D721Med (cell line): ENCODE measurements around the gene DYSF.
"Not testable (repeated sequence)": the region's sequence is repeated elsewhere in the genome, so short reads cannot be mapped to it uniquely, and the experiment has no call there.

Source experiments
- DNase-seq: peaks from one replicate; pipeline ENCODE4 v3.0.0; 2011; ENCODE audit warnings: low spot score; ENCODE audit not compliant: insufficient read length
- FAIRE-seq: peaks from 2 replicates; lab custom pipeline; 2011; peaks lifted over from hg19 to GRCh38; lab: Jason Lieb, UNC
- TF ChIP-seq, protein P1 (sequence below): IDR thresholded peaks from 2 replicates; pipeline ENCODE4 v1.5.1; 2012; ENCODE audit warnings: mild to moderate bottlenecking, control low read depth; ENCODE audit not compliant: insufficient read depth; ENCODE audit errors: missing control alignments

Gene DYSF

GRCh38 chr2:71422786-71423185 lies 30.6 kb upstream of the DYSF start:
- TF ChIP-seq, protein P1, sequence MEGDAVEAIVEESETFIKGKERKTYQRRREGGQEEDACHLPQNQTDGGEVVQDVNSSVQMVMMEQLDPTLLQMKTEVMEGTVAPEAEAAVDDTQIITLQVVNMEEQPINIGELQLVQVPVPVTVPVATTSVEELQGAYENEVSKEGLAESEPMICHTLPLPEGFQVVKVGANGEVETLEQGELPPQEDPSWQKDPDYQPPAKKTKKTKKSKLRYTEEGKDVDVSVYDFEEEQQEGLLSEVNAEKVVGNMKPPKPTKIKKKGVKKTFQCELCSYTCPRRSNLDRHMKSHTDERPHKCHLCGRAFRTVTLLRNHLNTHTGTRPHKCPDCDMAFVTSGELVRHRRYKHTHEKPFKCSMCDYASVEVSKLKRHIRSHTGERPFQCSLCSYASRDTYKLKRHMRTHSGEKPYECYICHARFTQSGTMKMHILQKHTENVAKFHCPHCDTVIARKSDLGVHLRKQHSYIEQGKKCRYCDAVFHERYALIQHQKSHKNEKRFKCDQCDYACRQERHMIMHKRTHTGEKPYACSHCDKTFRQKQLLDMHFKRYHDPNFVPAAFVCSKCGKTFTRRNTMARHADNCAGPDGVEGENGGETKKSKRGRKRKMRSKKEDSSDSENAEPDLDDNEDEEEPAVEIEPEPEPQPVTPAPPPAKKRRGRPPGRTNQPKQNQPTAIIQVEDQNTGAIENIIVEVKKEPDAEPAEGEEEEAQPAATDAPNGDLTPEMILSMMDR, result no peak
- FAIRE-seq, result no peak

GRCh38 chr2:71423817-71424420 lies 29.4 kb upstream of the DYSF start:
- FAIRE-seq, result no peak
- TF ChIP-seq, protein P1, result no peak
- no peak for DNase-seq

More at GRCh38 chr2:71422786-71423185, 30.6 kb upstream of the DYSF start:
- DNase-seq, result no peak

- TF ChIP-seq, protein P1, result no peak
- FAIRE-seq, result no peak
- no peak for DNase-seq
Observed at GRCh38 chr2:71426721-71427120, 26.6 kb upstream of the DYSF start.

DNA sequence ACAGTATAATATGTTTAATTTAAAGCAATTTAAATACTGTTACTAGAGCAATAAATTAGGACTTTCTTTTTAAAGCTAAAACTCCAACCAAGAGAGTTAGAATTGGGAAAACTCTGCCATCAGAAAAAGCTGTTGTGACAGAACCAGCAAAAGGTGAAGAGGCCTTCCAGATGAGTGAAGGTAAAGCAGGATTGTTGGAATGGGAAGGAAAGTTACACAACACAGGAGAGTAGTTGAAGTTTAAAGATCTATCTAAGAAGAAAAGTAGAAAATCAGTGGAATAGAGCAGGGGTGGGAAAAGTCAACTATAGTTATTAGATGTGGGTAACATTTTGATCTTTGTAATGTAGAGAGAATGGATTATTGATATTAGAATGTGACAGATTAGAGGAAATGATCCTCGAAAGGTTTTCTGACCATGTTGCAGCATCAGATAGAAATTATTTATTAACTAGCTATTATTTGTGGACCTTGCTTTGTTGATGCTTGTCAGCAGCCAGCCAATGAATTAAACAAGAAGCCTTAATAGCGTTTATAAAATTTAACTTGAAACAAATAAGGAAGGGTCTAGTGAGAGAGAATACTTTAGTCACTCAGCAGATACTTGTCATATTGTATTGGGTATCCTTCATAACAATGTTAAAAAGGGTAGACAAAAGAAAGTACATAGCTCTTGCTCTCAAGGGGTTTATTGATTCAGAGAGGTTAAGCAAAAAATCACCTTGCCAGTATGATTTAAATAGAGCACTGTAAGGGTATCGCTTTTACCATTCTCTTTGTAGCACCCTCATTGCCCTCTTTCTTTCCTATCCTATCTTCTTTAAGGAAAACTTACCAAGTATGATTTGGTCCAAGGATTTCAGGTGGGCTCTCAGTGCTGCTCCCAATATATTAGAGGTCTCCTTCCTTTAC lies 24.6 kb upstream of the DYSF start:
- no peak for FAIRE-seq
- no peak for DNase-seq
- TF ChIP-seq, protein P1, result no peak

- DNase-seq, FAIRE-seq: not testable (repeated sequence)
Observed at GRCh38 chr2:71445142-71445541, 8.2 kb upstream of the DYSF start.

DNA sequence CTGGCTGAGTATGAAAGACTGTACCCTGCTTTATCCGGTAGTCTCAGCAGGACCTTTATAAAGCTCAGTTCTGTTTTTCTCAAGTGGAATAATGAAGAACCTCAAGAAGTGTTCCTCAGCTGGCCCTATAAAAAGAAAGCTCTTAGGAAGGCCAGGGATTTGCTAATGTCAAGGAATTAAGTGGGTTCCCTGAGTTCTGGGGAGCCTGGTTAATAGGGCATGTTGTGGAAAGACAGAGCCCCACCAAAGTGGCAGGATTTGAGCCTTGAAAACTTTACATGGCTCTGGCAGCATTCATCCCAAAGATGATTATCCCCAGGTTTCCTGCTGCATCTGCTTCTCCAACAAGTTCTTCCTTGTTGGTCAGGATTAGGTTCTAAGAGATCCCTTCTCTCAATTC lies 6.9 kb upstream of the DYSF start:
- TF ChIP-seq, protein P1, result no peak
- DNase-seq (no peak), FAIRE-seq (no peak)

DNA sequence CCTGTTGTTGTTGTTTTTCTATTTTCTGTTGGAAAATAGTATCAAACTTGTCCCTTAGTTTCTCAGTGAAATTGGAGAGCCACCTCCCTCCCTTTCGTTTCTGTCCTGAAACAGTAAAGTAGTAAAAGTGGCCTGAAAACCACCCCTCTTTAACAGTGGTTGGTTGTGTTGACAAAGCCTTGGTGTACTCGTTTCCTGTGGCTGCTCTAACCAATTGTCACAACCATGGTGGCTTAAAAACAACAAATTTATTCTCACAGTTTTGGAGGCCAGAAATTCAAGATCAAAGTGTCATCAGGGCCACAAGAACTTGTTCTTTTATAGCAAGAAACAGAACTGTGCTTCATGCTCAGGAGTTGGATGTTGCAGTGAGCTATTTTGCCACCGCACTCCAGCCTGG lies 4.0 kb upstream of the DYSF start:
- DNase-seq (no peak), FAIRE-seq (no peak)
- TF ChIP-seq, protein P1, result no peak
